MV-4-11 (cell line): ENCODE results near the gene ZNF821.

Source experiments
- DNase-seq: peaks from one replicate; lab custom pipeline; 2025; lab: John Stamatoyannopoulos, UW

ZNF821 gene

GRCh38 chr16:71883849-71884638, at the start of gene ZNF821:
TSS of gene ZNF821 (minus strand) at chr16:71884182. CDS start at chr16:71879946, 4,236 bp downstream.
- peak; percentile 52 for DNase-seq

GRCh38 chr16:71933017-71933416, 49.0 kb upstream of the ZNF821 start:
- DNase-seq: no peak

GRCh38 chr16:71931599-71931998, 47.6 kb upstream of the ZNF821 start:
- no peak for DNase-seq

GRCh38 chr16:71931001-71931400, 47.0 kb upstream of the ZNF821 start:
- no peak for DNase-seq

GRCh38 chr16:71930013-71930563, 46.1 kb upstream of the ZNF821 start:
- no peak for DNase-seq

- DNase-seq: no peak
These were observed 45.1 kb upstream of the ZNF821 start for GRCh38 chr16:71929048-71929447.

GRCh38 chr16:71927787-71928186, 43.8 kb upstream of the ZNF821 start:
- DNase-seq: no peak

GRCh38 chr16:71927383-71927782, 43.4 kb upstream of the ZNF821 start:
- peak; percentile 56 for DNase-seq

- DNase-seq: no peak
These were observed 40.7 kb upstream of the ZNF821 start for GRCh38 chr16:71924710-71925109.

- DNase-seq: no peak
These were observed 40.1 kb upstream of the ZNF821 start for GRCh38 chr16:71923941-71924690.

GRCh38 chr16:71920658-71921057, 36.7 kb upstream of the ZNF821 start:
- DNase-seq: no peak

- DNase-seq: peak; percentile 94
These were observed 35.1 kb upstream of the ZNF821 start for GRCh38 chr16:71919035-71919434.

GRCh38 chr16:71917900-71918299, 33.9 kb upstream of the ZNF821 start:
- DNase-seq: no peak

- no peak for DNase-seq
These were observed 32.5 kb upstream of the ZNF821 start for GRCh38 chr16:71916397-71916920.

GRCh38 chr16:71915350-71915749, 31.4 kb upstream of the ZNF821 start:
- no peak for DNase-seq

GRCh38 chr16:71914802-71915201, 30.8 kb upstream of the ZNF821 start:
- DNase-seq: no peak

- DNase-seq: peak; percentile 61
These were observed 28.7 kb upstream of the ZNF821 start for GRCh38 chr16:71912534-71913275.

GRCh38 chr16:71911121-71911520, 27.1 kb upstream of the ZNF821 start:
- no peak for DNase-seq

GRCh38 chr16:71905765-71906164, 21.8 kb upstream of the ZNF821 start:
- peak; percentile 63 for DNase-seq

GRCh38 chr16:71904239-71904638, 20.3 kb upstream of the ZNF821 start:
- DNase-seq: no peak

- no peak for DNase-seq
These were observed 19.6 kb upstream of the ZNF821 start for GRCh38 chr16:71903608-71904007.
